HG03432 (cell line): ENCODE results near the gene BAHCC1.

Source experiments
- ATAC-seq: cut with Tn5 transposase; IDR thresholded peaks from one replicate; pipeline ENCODE4 v1.9.1; 2021; ENCODE audit warnings: mild to moderate bottlenecking, moderate library complexity; ENCODE audit not compliant: unreplicated experiment

BAHCC1 gene

DNA sequence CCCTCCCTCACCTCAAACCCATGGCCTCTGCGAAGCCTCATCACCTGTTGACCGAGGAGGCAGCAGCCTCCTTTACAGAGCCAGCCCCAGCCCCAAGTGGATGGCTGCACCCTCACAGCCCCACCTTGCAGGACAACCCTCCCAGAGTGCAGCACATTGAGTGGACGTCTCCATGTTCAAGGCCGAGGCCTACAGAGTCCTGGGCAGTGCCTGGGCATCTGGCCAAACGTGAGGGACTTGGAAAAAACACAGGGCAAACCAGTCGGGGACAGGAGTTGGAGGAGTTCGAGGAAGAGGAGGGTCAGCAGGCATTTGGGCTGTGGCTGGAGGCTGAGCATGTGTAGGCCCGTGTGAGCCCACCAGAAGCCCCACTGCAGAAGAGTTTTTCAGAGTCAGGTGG, 77.8 kb downstream of the BAHCC1 start:
- ATAC-seq, result no peak

DNA sequence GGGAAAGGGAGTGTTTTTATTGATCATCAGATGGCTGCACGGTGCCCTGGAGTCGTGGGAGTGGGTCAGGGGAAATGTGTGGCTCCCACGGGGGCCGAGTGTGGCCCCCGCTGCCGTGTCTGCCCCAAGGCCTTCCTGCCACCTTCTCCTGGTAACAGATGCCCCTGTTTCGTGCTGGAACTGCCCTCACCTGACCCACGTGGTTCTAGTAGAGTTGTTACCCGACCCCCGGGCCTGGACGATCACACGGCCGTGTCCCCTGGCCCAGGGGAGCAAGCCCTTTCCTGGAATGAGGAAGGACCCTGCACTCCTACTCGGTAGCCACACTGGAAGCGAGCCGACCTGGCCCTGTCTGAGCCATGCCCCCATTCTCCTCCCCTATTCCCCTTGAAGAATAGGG, 79.7 kb downstream of the BAHCC1 start:
- ATAC-seq, result no peak

DNA sequence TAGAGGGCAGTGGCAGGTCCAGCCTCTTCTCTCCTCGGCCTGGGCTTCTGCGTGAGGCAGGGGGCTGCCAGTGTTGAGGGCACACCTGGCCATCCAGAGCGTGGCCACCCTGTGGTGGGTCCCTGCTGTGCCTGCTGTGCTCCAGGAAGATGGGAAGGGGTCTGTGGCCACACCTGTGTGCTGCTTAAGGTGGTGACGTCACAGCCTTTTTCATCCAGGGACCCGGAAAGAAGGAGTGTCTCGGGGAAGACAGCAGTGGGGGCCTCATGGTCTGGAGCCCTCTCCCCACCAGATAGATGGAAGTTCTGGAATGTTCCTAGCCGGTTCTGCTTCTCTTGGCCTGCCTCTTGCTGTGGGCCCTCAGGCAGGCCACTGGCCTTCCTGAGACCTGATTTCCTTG, 80.8 kb downstream of the BAHCC1 start:
- ATAC-seq, result no peak

GRCh38 chr17:81476635-81477034, 81.4 kb downstream of the BAHCC1 start:
- ATAC-seq, result no peak

GRCh38 chr17:81477173-81477572, 81.9 kb downstream of the BAHCC1 start:
- no peak for ATAC-seq

GRCh38 chr17:81478119-81478518, 82.9 kb downstream of the BAHCC1 start:
- ATAC-seq, result no peak

- ATAC-seq, result no peak
These were observed 84.2 kb downstream of the BAHCC1 start for GRCh38 chr17:81479175-81480071.

DNA sequence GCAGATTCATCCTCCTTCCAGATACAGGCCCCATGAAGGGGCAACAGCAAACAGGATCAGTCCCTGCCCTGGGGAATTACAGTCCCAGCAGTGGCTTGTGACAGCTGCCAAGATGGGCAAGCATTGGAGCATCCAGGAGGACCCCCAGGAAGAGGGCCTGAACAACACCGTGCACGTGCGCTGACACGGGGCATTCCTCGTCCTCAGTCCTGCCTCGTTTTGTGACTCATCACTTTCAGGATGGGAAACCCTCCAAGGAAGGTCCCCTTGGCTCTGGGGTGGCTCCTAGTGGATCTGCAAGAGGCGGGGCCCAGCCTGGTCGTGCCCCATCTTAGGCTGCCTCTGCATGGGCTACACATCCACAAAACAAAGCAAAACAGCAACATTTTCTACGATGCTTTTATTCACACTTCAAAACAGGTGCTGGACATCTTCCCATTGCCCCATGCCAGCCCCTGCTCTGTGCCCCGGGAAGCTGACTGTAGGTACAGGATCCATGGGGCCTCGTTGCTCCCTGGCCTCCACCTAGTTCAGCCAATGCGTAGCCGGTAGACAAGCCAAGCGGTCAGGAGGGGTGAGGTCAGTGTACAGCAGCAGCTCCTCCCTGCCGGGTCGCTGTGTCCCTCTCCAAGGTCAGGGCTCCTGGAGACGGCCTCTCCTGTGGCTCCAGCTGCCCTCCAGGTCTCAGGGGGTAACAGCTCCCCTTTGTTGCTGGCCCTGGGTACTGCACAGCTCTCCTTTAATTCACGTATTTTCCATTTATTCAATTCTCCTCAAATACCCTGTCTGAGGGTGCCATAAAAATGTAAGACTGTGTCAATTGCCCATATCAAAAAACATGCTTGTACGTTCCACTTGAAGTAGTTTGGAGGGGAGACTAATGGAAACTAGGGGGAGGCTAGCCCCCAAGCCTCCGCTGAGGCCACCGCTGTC, 85.1 kb downstream of the BAHCC1 start:
- no peak for ATAC-seq

DNA sequence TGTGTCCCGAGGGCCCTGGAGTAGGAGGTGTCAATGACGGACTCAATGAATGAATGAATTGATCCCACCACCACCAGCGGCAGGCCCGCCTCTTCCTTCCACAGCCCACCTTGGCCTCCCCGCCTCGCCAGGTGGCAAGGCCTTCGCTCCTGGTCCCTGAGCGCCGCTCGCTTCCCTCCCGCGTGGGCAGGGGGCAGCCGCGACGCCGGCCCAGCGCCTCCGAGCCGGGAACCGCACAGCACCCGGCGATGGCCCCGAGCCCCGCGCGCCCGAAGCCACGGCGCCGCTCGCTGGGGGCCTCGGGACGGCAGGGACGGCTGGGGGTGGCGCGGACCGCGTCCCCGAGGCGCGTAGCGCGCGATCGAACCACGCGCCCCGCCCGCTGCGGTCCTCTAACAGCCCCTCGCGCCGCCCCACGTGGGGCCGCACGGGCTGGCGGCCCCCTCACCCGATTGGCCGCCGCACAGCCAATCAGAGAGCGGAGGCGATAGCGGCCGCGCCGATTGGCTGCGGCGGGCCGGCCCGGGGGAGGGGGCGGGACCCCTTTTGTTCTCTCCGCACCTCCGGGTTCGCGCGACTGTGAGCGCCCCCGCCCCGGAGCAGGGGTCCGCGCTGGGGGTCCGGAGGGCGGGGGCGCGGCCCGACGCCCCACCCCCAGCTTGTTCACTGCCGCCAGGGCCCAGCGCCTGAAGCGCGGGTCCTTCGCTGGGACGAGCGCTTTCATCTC, 86.0 kb downstream of the BAHCC1 start:
- ATAC-seq, result no peak

GRCh38 chr17:81481815-81482505, 86.7 kb downstream of the BAHCC1 start:
- no peak for ATAC-seq

- no peak for ATAC-seq
These were observed 87.4 kb downstream of the BAHCC1 start for GRCh38 chr17:81482673-81483072.

GRCh38 chr17:81483085-81483861, 88.0 kb downstream of the BAHCC1 start:
- ATAC-seq, result no peak

DNA sequence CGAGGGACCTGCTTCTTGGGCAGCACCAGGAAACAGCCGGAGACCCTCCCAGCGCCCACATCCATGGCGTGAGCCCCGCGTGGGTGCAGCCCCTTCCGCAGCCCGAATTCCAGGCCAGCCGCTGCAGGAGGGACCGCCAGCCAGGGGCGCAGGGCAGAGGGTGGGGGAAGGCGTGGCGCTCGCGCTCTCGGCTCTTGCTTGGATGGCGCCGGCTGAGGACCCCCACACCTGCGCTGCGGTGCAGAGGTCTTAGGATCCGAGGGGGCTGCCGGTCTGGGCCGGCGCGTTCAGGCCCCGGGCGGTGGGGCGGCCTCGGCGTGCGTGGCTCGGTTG, 88.6 kb downstream of the BAHCC1 start:
- ATAC-seq, result no peak

GRCh38 chr17:81484195-81484979, 89.1 kb downstream of the BAHCC1 start:
- peak; percentile 67 for ATAC-seq

- no peak for ATAC-seq
These were observed 91.0 kb downstream of the BAHCC1 start for GRCh38 chr17:81486199-81486810.

DNA sequence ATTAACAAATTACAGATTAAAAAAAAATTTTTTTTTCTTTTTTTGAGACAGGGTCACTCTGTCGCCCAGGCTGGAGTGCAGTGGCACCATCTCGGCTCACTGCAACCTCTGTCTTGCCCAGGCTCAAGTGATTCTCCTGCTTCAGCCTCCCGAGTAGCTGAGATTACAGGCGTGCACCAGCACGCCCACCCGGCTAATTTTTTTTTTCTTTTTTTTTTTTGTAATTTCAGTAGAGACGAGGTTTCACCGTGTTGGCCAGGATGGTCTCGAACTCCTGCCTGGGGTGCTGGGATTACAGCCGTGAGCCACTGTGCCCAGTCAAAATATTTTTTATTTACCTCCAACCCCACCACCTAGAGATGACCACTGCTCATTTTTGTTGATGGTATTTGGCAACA, 91.8 kb downstream of the BAHCC1 start:
- no peak for ATAC-seq

- ATAC-seq, result peak; percentile 66
These were observed 92.4 kb downstream of the BAHCC1 start for GRCh38 chr17:81487487-81488275.
